ENCODE results near the gene HOXA10. TPM values are rescaled to one million over a fixed set of nuclear protein-coding genes. Genes with fewer than 3 reads are reported as not detected.

The HOXA10 gene
- total RNA-seq, 1 experiment from 2014 or later = not detected

- H2AFZ ChIP-seq (ENCODE audit: low read length) = no peak overlapping the region
- Mint-ChIP-seq H3K36me3 (ENCODE audit: insufficient read depth in 1 of 3, low read depth in 3 of 3) (no peaks in the 10 kb centered on the region; a peak in 2 of 7 replicates), H3K27me3 (ENCODE audit: low read depth) (peaks cover 100% of the 10 kb centered on the region), H3K27ac (no peak overlapping the region), H3K4me1 (peaks cover 7 to 16% of the 10 kb centered on the region in 2 experiments), H3K4me3 (peak overlapping the region; percentile 58 to 77), H3K9me3 (peaks cover 11 to 26% of the 10 kb centered on the region in 2 experiments)
- WGBS (ENCODE audit: extremely low coverage, insufficient read length, low lambda C conversion rate) = no CpG with 5 or more reads among the region's 30 CpGs
- no peak overlapping the region for H3K18ac ChIP-seq (ENCODE audit: insufficient read length, low read depth, low read length)
- no peak overlapping the region for H2BK15ac ChIP-seq (ENCODE audit: low read depth, low read length)
- no peak overlapping the region for H3K23ac ChIP-seq (ENCODE audit: insufficient read length, low read depth, low read length)
- H3K4ac ChIP-seq (ENCODE audit: low read depth, low read length) = no peak overlapping the region
- no peaks in the 10 kb centered on the region for H3K4me1 ChIP-seq (ENCODE audit: insufficient read depth, low read length)
- no peak overlapping the region for H2BK12ac ChIP-seq (ENCODE audit: insufficient read length, low read depth, low read length)
- H4K20me1 ChIP-seq (ENCODE audit: control insufficient read depth, insufficient read depth, insufficient read length) = no peaks in the 10 kb centered on the region
- H2AK5ac ChIP-seq (ENCODE audit: insufficient read length, low read length) = no peak overlapping the region
- no peak overlapping the region for H2BK5ac ChIP-seq (ENCODE audit: insufficient read length, low read length)
- no peak overlapping the region for H3K27ac ChIP-seq (ENCODE audit: insufficient read length, low read depth, low read length)
- H3K56ac ChIP-seq (ENCODE audit: insufficient read length, low read depth, low read length) = no peak overlapping the region
- H3K4me2 ChIP-seq (ENCODE audit: insufficient read depth, insufficient read length, low read length) = peak overlapping the region; percentile 65
- H3K23me2 ChIP-seq (ENCODE audit: insufficient read length, low read depth, low read length, poor library complexity, severe bottlenecking) = peaks cover 10% of the 10 kb centered on the region
- DNase-seq = peak; percentile 67
- H3K14ac ChIP-seq (ENCODE audit: insufficient read depth, low read length) = no peak overlapping the region
- no peak overlapping the region for H4K8ac ChIP-seq (replicated peaks; ENCODE audit: insufficient read length, low read depth, low read length)
- no peak overlapping the region for H2BK120ac ChIP-seq (ENCODE audit: low read depth, low read length, poor library complexity, severe bottlenecking)
- no peak overlapping the region for H3T11ph ChIP-seq (ENCODE audit: low read length)
- no peak overlapping the region for H4K5ac ChIP-seq (ENCODE audit: insufficient read length, low read depth, low read length)
- no peak overlapping the region for H4K91ac ChIP-seq (ENCODE audit: insufficient read length, low read depth, low read length)
- no peak overlapping the region for H3K9ac ChIP-seq (ENCODE audit: extremely low read depth, insufficient read length, low read length)
- H2BK20ac ChIP-seq (ENCODE audit: low read depth, low read length, poor library complexity, severe bottlenecking) = no peak overlapping the region
- no peaks in the 10 kb centered on the region for H3K79me2 ChIP-seq (ENCODE audit: insufficient read depth, low read length)
- peaks cover 98% of the 10 kb centered on the region for H3K27me3 ChIP-seq (ENCODE audit: insufficient read depth, low read length)
- no peaks in the 10 kb centered on the region for H3K79me1 ChIP-seq (ENCODE audit: insufficient read depth, low read depth, low read length, poor library complexity, severe bottlenecking)
- TF ChIP-seq CTCF (conservative IDR thresholded peaks at IDR 0.05) = peak; percentile 40; the same call in 2 of the 3 replicates
- no peaks in the 10 kb centered on the region for H3K9me3 ChIP-seq (ENCODE audit: control insufficient read depth, low read depth, low read length)
Measured at GRCh38 chr7:27141923-27142579, 32.1 kb downstream of the HOXA10 start.
